HEK293 (cell line): Measurements from ENCODE around the gene COX7A1.

Source experiments
- ATF2 ChIP-seq: fragments of 450-650 bp; formaldehyde crosslinking; IDR thresholded peaks from 2 replicates; pipeline ENCODE4 v1.5.1; 2016; ENCODE audit warnings: missing biosample characterization, missing genetic modification characterization, low read depth
- BCL11B ChIP-seq: fragments of 450-650 bp; formaldehyde crosslinking; IDR thresholded peaks from 2 replicates; pipeline ENCODE4 v1.5.1; 2016; ENCODE audit warnings: low read depth, missing biosample characterization, missing genetic modification characterization
- GLI4 ChIP-seq: fragments of 450-650 bp; formaldehyde crosslinking; IDR thresholded peaks from 2 replicates; pipeline ENCODE4 v1.5.1; 2016; ENCODE audit warnings: missing biosample characterization, missing genetic modification characterization
- KLF10 ChIP-seq: fragments of 450-650 bp; IDR thresholded peaks from 2 replicates; pipeline ENCODE4 v1.5.1; 2018; ENCODE audit warnings: missing biosample characterization, mild to moderate bottlenecking, missing genetic modification characterization
- KLF8 ChIP-seq: fragments of 450-650 bp; formaldehyde crosslinking; IDR thresholded peaks from 2 replicates; pipeline ENCODE4 v1.5.1; 2016; ENCODE audit warnings: missing biosample characterization, missing genetic modification characterization
- PRDM10 ChIP-seq: fragments of 450-650 bp; formaldehyde crosslinking; IDR thresholded peaks from 2 replicates; pipeline ENCODE4 v1.5.1; 2016; ENCODE audit warnings: missing biosample characterization, missing genetic modification characterization
- WT1 ChIP-seq: fragments of 450-650 bp; formaldehyde crosslinking; IDR thresholded peaks from 2 replicates; pipeline ENCODE4 v1.5.1; 2016; ENCODE audit warnings: missing biosample characterization, missing genetic modification characterization
- ZBTB1 ChIP-seq: fragments of 450-650 bp; formaldehyde crosslinking; IDR thresholded peaks from 2 replicates; pipeline ENCODE4 v1.5.1; 2016; ENCODE audit warnings: missing biosample characterization, missing genetic modification characterization
- ZBTB10 ChIP-seq: fragments of 450-650 bp; formaldehyde crosslinking; IDR thresholded peaks from 2 replicates; pipeline ENCODE4 v1.5.1; 2016; ENCODE audit warnings: missing biosample characterization, missing genetic modification characterization
- ZBTB11 ChIP-seq: fragments of 450-650 bp; formaldehyde crosslinking; conservative IDR thresholded peaks from 2 replicates; pipeline ENCODE4 v1.5.1; 2016; ENCODE audit warnings: low read depth, missing biosample characterization, missing genetic modification characterization
- ZBTB48 ChIP-seq: fragments of 450-650 bp; formaldehyde crosslinking; IDR thresholded peaks from 2 replicates; pipeline ENCODE4 v1.5.1; 2016; ENCODE audit warnings: missing biosample characterization, missing genetic modification characterization
- ZFHX2 ChIP-seq: fragments of 450-650 bp; formaldehyde crosslinking; conservative IDR thresholded peaks from 2 replicates; pipeline ENCODE4 v1.5.1; 2016; ENCODE audit warnings: missing biosample characterization, missing genetic modification characterization
- ZFP37 ChIP-seq: fragments of 450-650 bp; formaldehyde crosslinking; IDR thresholded peaks from 2 replicates; pipeline ENCODE4 v1.5.1; 2016; ENCODE audit warnings: missing biosample characterization, missing genetic modification characterization
- ZIC2 ChIP-seq: fragments of 450-650 bp; formaldehyde crosslinking; IDR thresholded peaks from 2 replicates; pipeline ENCODE4 v1.5.1; 2016; ENCODE audit warnings: missing biosample characterization, missing genetic modification characterization
- ZNF114 ChIP-seq: fragments of 450-650 bp; formaldehyde crosslinking; IDR thresholded peaks from 2 replicates; pipeline ENCODE4 v1.5.0; 2017; ENCODE audit warnings: missing biosample characterization, missing genetic modification characterization
- ZNF148 ChIP-seq: fragments of 450-650 bp; formaldehyde crosslinking; IDR thresholded peaks from 2 replicates; pipeline ENCODE4 v1.5.0; 2017; ENCODE audit warnings: missing biosample characterization, missing genetic modification characterization, borderline replicate concordance
- ZNF157 ChIP-seq: fragments of 450-650 bp; formaldehyde crosslinking; IDR thresholded peaks from 2 replicates; pipeline ENCODE4 v1.5.1; 2016; ENCODE audit warnings: missing biosample characterization, missing genetic modification characterization
- ZNF2 ChIP-seq: fragments of 450-650 bp; formaldehyde crosslinking; IDR thresholded peaks from 2 replicates; pipeline ENCODE4 v1.5.1; 2016; ENCODE audit warnings: missing biosample characterization, missing genetic modification characterization
- ZNF24 ChIP-seq: fragments of 450-650 bp; formaldehyde crosslinking; IDR thresholded peaks from 2 replicates; pipeline ENCODE4 v1.5.1; 2016; ENCODE audit warnings: missing biosample characterization, missing genetic modification characterization
- ZNF362 ChIP-seq: fragments of 450-650 bp; formaldehyde crosslinking; IDR thresholded peaks from 2 replicates; pipeline ENCODE4 v1.5.1; 2016; ENCODE audit warnings: missing biosample characterization, missing genetic modification characterization
- ZNF473 ChIP-seq: fragments of 450-650 bp; formaldehyde crosslinking; IDR thresholded peaks from 2 replicates; pipeline ENCODE4 v1.5.1; 2017; ENCODE audit warnings: missing biosample characterization, missing genetic modification characterization
- ZNF571 ChIP-seq: fragments of 450-650 bp; formaldehyde crosslinking; IDR thresholded peaks from 2 replicates; pipeline ENCODE4 v1.5.0; 2017; ENCODE audit warnings: missing biosample characterization, missing genetic modification characterization

Gene COX7A1

GRCh38 chr19:36113894-36114720, 38.1 kb downstream of the COX7A1 start (continued):
- TF ChIP-seq ZBTB10 (tag by site-specific recombination) (no peak; the same call in 1 of the 2 replicates), KLF8 (tag by site-specific recombination) (no peak), ZNF114 (tag by site-specific recombination) (no peak), ZNF148 (tag by site-specific recombination) (no peak), ZBTB1 (tag by site-specific recombination) (0 out of 2 replicates have a peak, but pooled peaks have one; percentile 31), ZBTB48 (tag by site-specific recombination) (peak; percentile 78; the same call in 1 of the 2 replicates), PRDM10 (tag by site-specific recombination) (peak; percentile 80; the same call in 1 of the 2 replicates), ATF2 (tag by site-specific recombination) (no peak), ZIC2 (tag by site-specific recombination) (peak; percentile 34; the same call in 1 of the 2 replicates), ZNF2 (tag by site-specific recombination) (peak; percentile 100), ZNF157 (peak; percentile 41), ZNF571 (tag by site-specific recombination) (no peak), WT1 (tag by site-specific recombination) (no peak), ZBTB11 (tag by site-specific recombination) (peak; percentile 53; the same call in 1 of the 2 replicates), ZNF24 (no peak), ZNF362 (tag by site-specific recombination) (no peak), ZFP37 (tag by site-specific recombination) (no peak), ZNF473 (tag by site-specific recombination) (peak; percentile 34; the same call in 1 of the 2 replicates), BCL11B (peak; percentile 61; the same call in 1 of the 2 replicates), GLI4 (no peak), ZFHX2 (tag by site-specific recombination) (peak; percentile 76), KLF10 (no peak)
